ENCODE measurements around the gene KCNAB1. TPM values are rescaled to one million over a fixed set of nuclear protein-coding genes. Genes with fewer than 3 reads are reported as not detected.

Gene KCNAB1
- total and polyA plus RNA-seq, 4 experiments from 2014 or later, result 0.40 to 0.58 TPM; not detected in 2

GRCh38 chr3:156480949-156481348, 360.6 kb downstream of the KCNAB1 start:
- intact Hi-C loops (cut with micrococcal nuclease), result loop anchor here (5.0 to 10.0 kb wide), 3 partner anchors 41 to 1624 kb away; partner anchors contain the start of gene SHOX2
- H3K9me3 ChIP-seq (ENCODE audit: control insufficient read depth in 1 of 2, low read length in 2 of 2), result no peaks in the 10 kb centered on the region
- ChIA-PET POLR2A (ENCODE audit: partially characterized antibody) (interaction anchor here (1.1 to 4.7 kb wide), 2 partner anchors 29 to 679 kb away, joined by 5 to 57 read pairs; partner anchors contain the start of gene CCNL1), CTCF (ENCODE audit: partially characterized antibody) (interaction anchor here (0.9 to 9.3 kb wide), 6 partner anchors 11 to 74 kb away, joined by 3 to 125 read pairs (median 4); partner anchors contain the start of gene SSR3)
- DNase-seq, result no peak
- peaks cover 32 to 45% (median 39%) of the 10 kb centered on the region in 4 donors for H3K4me1 Mint-ChIP-seq
- H3K27me3 ChIP-seq (ENCODE audit: insufficient read depth, low read length), result no peaks in the 10 kb centered on the region
- H3K4me1 ChIP-seq (ENCODE audit: insufficient read depth, low read length), result peaks cover 43% of the 10 kb centered on the region
- no peaks in the 10 kb centered on the region for H3K9me3 Mint-ChIP-seq
- no peaks in the 10 kb centered on the region for H3K36me3 ChIP-seq (ENCODE audit: insufficient read depth, low read length)
- H3K36me3 Mint-ChIP-seq, result no peaks in the 10 kb centered on the region
- H3K4me3 Mint-ChIP-seq, result no peak overlapping the region
- no peak overlapping the region for H3K4me3 ChIP-seq (ENCODE audit: low read length in 2 of 2)
- H3K27me3 Mint-ChIP-seq, result peaks cover 0 to 2% of the 10 kb centered on the region in 2 donors
- H3K27ac ChIP-seq (ENCODE audit: low read depth, low read length), result no peak overlapping the region
- peak overlapping the region in 1 of 7 donors; percentile 31 for H3K27ac Mint-ChIP-seq

- H3K36me3 ChIP-seq (ENCODE audit: insufficient read depth, low read length), result no peaks in the 10 kb centered on the region
- H3K9me3 ChIP-seq (ENCODE audit: control insufficient read depth in 1 of 2, low read length in 2 of 2), result no peaks in the 10 kb centered on the region
- no peak for DNase-seq
- H3K4me1 Mint-ChIP-seq, result peaks cover 32 to 52% (median 39%) of the 10 kb centered on the region in 4 donors
- intact Hi-C loops (cut with micrococcal nuclease), result loop anchor here (5.0 to 10.0 kb wide), 3 partner anchors 39 to 1622 kb away; partner anchors contain the start of gene SHOX2
- H3K4me3 ChIP-seq (ENCODE audit: low read length in 2 of 2), result no peak overlapping the region
- peak overlapping the region; percentile 52 to 94 (median 92) for H3K27ac Mint-ChIP-seq
- ChIA-PET POLR2A (ENCODE audit: partially characterized antibody) (interaction anchor here (0.6 to 4.9 kb wide), 17 partner anchors 9 to 692 kb away, joined by 3 to 57 read pairs (median 10); partner anchors contain the start of genes CCNL1, SSR3 and TIPARP), CTCF (ENCODE audit: partially characterized antibody) (interaction anchor here (1.1 to 9.3 kb wide), 10 partner anchors 8 to 654 kb away, joined by 3 to 125 read pairs (median 6); no protein-coding TSS in a partner anchor)
- H3K4me3 Mint-ChIP-seq, result peak overlapping the region; percentile 21 to 87 (median 77)
- H3K4me1 ChIP-seq (ENCODE audit: insufficient read depth, low read length), result peaks cover 43% of the 10 kb centered on the region
- H3K27me3 ChIP-seq (ENCODE audit: insufficient read depth, low read length), result no peaks in the 10 kb centered on the region
- H3K36me3 Mint-ChIP-seq, result no peaks in the 10 kb centered on the region
- no peaks in the 10 kb centered on the region for H3K27me3 Mint-ChIP-seq
- H3K9me3 Mint-ChIP-seq, result no peaks in the 10 kb centered on the region
- H3K27ac ChIP-seq (ENCODE audit: low read depth, low read length), result peak overlapping the region; percentile 63
These were observed 362.6 kb downstream of the KCNAB1 start for GRCh38 chr3:156483002-156483401.

GRCh38 chr3:156483426-156483825, 363.0 kb downstream of the KCNAB1 start:
- H3K4me3 Mint-ChIP-seq, result peak overlapping the region; percentile 21 to 87 (median 77)
- H3K36me3 Mint-ChIP-seq, result no peaks in the 10 kb centered on the region
- Histone ChIP-seq H3K4me3 (ENCODE audit: low read length in 2 of 2) (peak overlapping the region; percentile 42 to 55), H3K36me3 (ENCODE audit: insufficient read depth, low read length) (no peaks in the 10 kb centered on the region), H3K27me3 (ENCODE audit: insufficient read depth, low read length) (no peaks in the 10 kb centered on the region), H3K9me3 (ENCODE audit: control insufficient read depth in 1 of 2, low read length in 2 of 2) (no peaks in the 10 kb centered on the region), H3K4me1 (ENCODE audit: insufficient read depth, low read length) (peaks cover 43% of the 10 kb centered on the region), H3K27ac (ENCODE audit: low read depth, low read length) (peak overlapping the region; percentile 63)
- peak; percentile 46 to 61 (median 48) for DNase-seq
- intact Hi-C loops (cut with micrococcal nuclease), result loop anchor here (5.0 to 10.0 kb wide), 3 partner anchors 39 to 1621 kb away; partner anchors contain the start of gene SHOX2
- H3K27ac Mint-ChIP-seq, result peak overlapping the region; percentile 77 to 94 (median 92)
- ChIA-PET CTCF (ENCODE audit: partially characterized antibody) (interaction anchor here (0.9 to 9.3 kb wide), 13 partner anchors 9 to 654 kb away, joined by 3 to 125 read pairs (median 5); no protein-coding TSS in a partner anchor), POLR2A (ENCODE audit: partially characterized antibody) (interaction anchor here (0.6 to 4.9 kb wide), 18 partner anchors 9 to 692 kb away, joined by 3 to 57 read pairs (median 10); partner anchors contain the start of genes CCNL1, SSR3 and TIPARP)
- H3K9me3 Mint-ChIP-seq, result no peaks in the 10 kb centered on the region
- H3K27me3 Mint-ChIP-seq, result no peaks in the 10 kb centered on the region
- H3K4me1 Mint-ChIP-seq, result peaks cover 32 to 52% (median 39%) of the 10 kb centered on the region in 4 donors

DNA sequence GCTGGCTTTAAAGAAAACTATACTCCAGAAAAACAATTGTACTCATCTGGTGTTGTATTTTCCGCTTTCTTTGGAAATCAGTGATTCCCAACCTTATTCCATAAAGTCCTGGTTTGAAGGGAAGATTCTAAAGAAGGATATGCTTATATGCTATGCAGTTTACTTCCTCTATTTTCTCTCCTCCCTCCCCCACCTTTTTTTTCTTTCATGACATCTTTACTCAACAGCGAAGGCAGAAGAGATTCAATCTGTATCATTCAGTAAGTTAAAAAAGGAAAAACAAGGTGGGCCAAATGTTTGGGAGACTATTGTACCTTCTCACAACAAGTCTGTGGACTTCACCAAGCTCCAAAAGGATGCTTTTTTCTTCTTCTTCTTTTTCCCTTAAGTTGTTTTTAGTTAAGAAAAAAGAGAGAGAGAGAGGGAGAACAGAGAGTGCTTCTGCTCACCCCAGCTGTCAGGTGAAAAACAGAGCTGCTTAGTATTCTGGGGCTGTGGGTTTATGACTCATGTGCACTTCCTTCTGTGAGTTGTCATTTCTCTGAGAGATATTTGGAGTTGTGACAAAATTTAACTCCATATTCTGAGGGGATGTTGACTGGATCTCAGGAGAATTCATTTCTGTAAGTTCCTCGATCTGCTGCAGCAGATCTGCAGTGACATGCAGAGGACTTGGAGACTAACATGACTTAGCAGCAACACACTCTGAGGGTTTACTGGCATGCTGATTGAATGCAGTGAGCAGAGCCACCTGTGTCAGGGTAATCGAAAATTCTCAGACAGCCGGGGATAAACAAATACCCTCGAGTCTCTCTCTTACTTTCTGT, 363.8 kb downstream of the KCNAB1 start:
- DNase-seq, result peak; percentile 55 to 81 (median 64)
- Histone ChIP-seq H3K4me3 (ENCODE audit: low read length in 2 of 2) (peak overlapping the region; percentile 42 to 55), H3K9me3 (ENCODE audit: control insufficient read depth in 1 of 2, low read length in 2 of 2) (no peaks in the 10 kb centered on the region), H3K27me3 (ENCODE audit: insufficient read depth, low read length) (no peaks in the 10 kb centered on the region), H3K4me1 (ENCODE audit: insufficient read depth, low read length) (peaks cover 43% of the 10 kb centered on the region), H3K36me3 (ENCODE audit: insufficient read depth, low read length) (no peaks in the 10 kb centered on the region), H3K27ac (ENCODE audit: low read depth, low read length) (peak overlapping the region; percentile 63)
- Mint-ChIP-seq H3K36me3 (no peaks in the 10 kb centered on the region), H3K27ac (peak overlapping the region; percentile 77 to 94 (median 92)), H3K4me1 (peaks cover 32 to 52% (median 39%) of the 10 kb centered on the region in 4 donors), H3K9me3 (no peaks in the 10 kb centered on the region), H3K27me3 (no peaks in the 10 kb centered on the region), H3K4me3 (peak overlapping the region; percentile 21 to 87 (median 77))
- ChIA-PET CTCF (ENCODE audit: partially characterized antibody) (interaction anchor here (0.8 to 9.3 kb wide), 14 partner anchors 9 to 605 kb away, joined by 3 to 125 read pairs (median 5); no protein-coding TSS in a partner anchor), POLR2A (ENCODE audit: partially characterized antibody) (interaction anchor here (0.8 to 4.9 kb wide), 18 partner anchors 10 to 691 kb away, joined by 3 to 57 read pairs (median 10); partner anchors contain the start of genes CCNL1, SSR3 and TIPARP)
- intact Hi-C loops (cut with micrococcal nuclease), result loop anchor here (1.0 to 10.0 kb wide), 6 partner anchors 25 to 1621 kb away; partner anchors contain the start of genes SHOX2, SSR3 and TIPARP

GRCh38 chr3:156488767-156489166, 368.4 kb downstream of the KCNAB1 start:
- Mint-ChIP-seq H3K27me3 (peaks cover 0 to 3% of the 10 kb centered on the region in 2 donors), H3K36me3 (no peaks in the 10 kb centered on the region), H3K27ac (no peak overlapping the region), H3K4me3 (no peak overlapping the region), H3K9me3 (no peaks in the 10 kb centered on the region), H3K4me1 (peaks cover 13 to 28% (median 17%) of the 10 kb centered on the region in 4 donors)
- no peaks in the 10 kb centered on the region for H3K9me3 ChIP-seq (ENCODE audit: control insufficient read depth in 1 of 2, low read length in 2 of 2)
- no peak for DNase-seq
- no peak overlapping the region for H3K4me3 ChIP-seq (ENCODE audit: low read length in 2 of 2)
- ChIA-PET POLR2A (ENCODE audit: partially characterized antibody) (no interaction called here), CTCF (ENCODE audit: partially characterized antibody) (interaction anchor here (1.7 to 5.7 kb wide), 2 partner anchors 15 to 20 kb away, joined by 8 to 39 read pairs; no protein-coding TSS in a partner anchor)
- no peaks in the 10 kb centered on the region for H3K36me3 ChIP-seq (ENCODE audit: insufficient read depth, low read length)
- H3K27ac ChIP-seq (ENCODE audit: low read depth, low read length), result no peak overlapping the region
- peaks cover 20% of the 10 kb centered on the region for H3K4me1 ChIP-seq (ENCODE audit: insufficient read depth, low read length)
- intact Hi-C loops (cut with micrococcal nuclease), result loop anchor here (10.0 kb wide), 1 partner anchor 1616 kb away; the partner anchor contains the start of gene SHOX2
- H3K27me3 ChIP-seq (ENCODE audit: insufficient read depth, low read length), result no peaks in the 10 kb centered on the region

DNA sequence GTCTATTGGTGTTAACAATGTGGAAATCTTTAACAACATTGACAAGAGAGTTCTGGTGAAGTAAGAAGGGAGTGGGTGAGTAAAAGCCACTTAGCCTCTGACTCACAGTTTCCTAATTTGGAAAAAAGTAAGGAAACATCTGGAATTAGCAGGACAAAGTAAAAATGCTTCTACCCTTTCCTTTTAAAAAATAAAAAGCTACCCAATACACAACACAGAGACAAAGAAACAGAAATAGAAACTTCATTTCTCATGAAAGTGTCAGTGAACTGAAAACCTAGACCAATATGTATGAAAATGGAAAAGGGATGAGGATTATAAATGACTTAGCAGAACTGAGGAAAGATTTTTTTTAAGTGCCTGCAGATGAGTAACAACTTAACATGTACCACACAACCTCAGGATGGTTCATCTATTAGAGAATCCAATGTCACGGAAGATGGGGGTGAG, 369.1 kb downstream of the KCNAB1 start:
- no peak for DNase-seq
- Mint-ChIP-seq H3K27ac (no peak overlapping the region), H3K4me3 (no peak overlapping the region), H3K4me1 (peaks cover 8 to 20% (median 12%) of the 10 kb centered on the region in 4 donors), H3K36me3 (no peaks in the 10 kb centered on the region), H3K9me3 (no peaks in the 10 kb centered on the region), H3K27me3 (peaks cover 2 to 5% of the 10 kb centered on the region in 2 donors)
- ChIA-PET CTCF (ENCODE audit: partially characterized antibody) (interaction anchor here (0.8 to 5.7 kb wide), 5 partner anchors 14 to 340 kb away, joined by 3 to 39 read pairs (median 4); no protein-coding TSS in a partner anchor), POLR2A (ENCODE audit: partially characterized antibody) (no interaction called here)
- Histone ChIP-seq H3K27ac (ENCODE audit: low read depth, low read length) (no peak overlapping the region), H3K9me3 (ENCODE audit: control insufficient read depth in 1 of 2, low read length in 2 of 2) (no peaks in the 10 kb centered on the region), H3K4me3 (ENCODE audit: low read length in 2 of 2) (no peak overlapping the region), H3K27me3 (ENCODE audit: insufficient read depth, low read length) (no peaks in the 10 kb centered on the region), H3K36me3 (ENCODE audit: insufficient read depth, low read length) (no peaks in the 10 kb centered on the region), H3K4me1 (ENCODE audit: insufficient read depth, low read length) (peaks cover 13% of the 10 kb centered on the region)
- intact Hi-C loops (cut with micrococcal nuclease), result loop anchor here (10.0 kb wide), 1 partner anchor 1615 kb away; the partner anchor contains the start of gene SHOX2

Measured in CD4-positive, alpha-beta memory T cell (primary cell).